ENCODE data around the gene PRR5L.

GRCh38 chr11:36399236-36399635, 103.1 kb downstream of the PRR5L start:
- no peak for TF ChIP-seq EGR2 (tag by site-specific recombination; IDR thresholded peaks at IDR 0.05; ENCODE audit: low read depth)
- no peak for TF ChIP-seq YY1 (tag by site-specific recombination; IDR thresholded peaks at IDR 0.05)
- no peak for TF ChIP-seq ZBTB20 (tag by site-specific recombination; IDR thresholded peaks at IDR 0.05)
- TF ChIP-seq ZNF350 (tag by site-specific recombination; IDR thresholded peaks at IDR 0.05): no peak
- TF ChIP-seq HOXD13 (CRISPR knock-in tag; IDR thresholded peaks at IDR 0.05; ENCODE audit: borderline replicate concordance): no peak
- no peak for TF ChIP-seq ZNF311 (tag by site-specific recombination; IDR thresholded peaks at IDR 0.05; ENCODE audit: borderline replicate concordance)
- TF ChIP-seq ZNF184 (tag by site-specific recombination; IDR thresholded peaks at IDR 0.05): no peak
- no peak for TF ChIP-seq CTCF (tag by site-specific recombination; IDR thresholded peaks at IDR 0.05)

Measured in HEK293 (cell line).